Ammon's horn (tissue), 1 donor: ENCODE measurements around the gene CDC25B.

ENCODE experiments used
- DNase-seq: peaks from one replicate; pipeline ENCODE4 v3.0.0-alpha.2; 2016; ENCODE audit warnings: low spot score

CDC25B gene

DNA sequence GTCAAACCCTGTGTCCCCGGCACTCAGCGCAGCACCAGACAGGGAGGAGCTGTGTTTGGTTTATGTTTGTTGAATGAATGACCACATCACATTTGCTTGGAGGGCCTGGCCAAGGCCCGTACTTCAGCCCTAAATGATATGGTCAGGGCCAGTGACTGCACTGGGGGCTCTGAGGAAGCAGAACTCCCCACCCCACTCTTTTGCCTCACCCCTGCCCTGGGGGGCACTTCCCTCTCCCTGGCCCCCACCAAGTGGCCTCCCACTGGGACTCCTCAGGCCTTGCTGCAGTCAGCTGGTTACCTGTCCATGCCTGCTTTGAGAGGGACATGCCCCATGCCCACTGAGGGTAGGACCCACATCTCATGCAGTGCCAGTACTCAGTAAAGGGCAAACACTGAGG, 31.5 kb upstream of the CDC25B start:
- DNase-seq: no peak

DNA sequence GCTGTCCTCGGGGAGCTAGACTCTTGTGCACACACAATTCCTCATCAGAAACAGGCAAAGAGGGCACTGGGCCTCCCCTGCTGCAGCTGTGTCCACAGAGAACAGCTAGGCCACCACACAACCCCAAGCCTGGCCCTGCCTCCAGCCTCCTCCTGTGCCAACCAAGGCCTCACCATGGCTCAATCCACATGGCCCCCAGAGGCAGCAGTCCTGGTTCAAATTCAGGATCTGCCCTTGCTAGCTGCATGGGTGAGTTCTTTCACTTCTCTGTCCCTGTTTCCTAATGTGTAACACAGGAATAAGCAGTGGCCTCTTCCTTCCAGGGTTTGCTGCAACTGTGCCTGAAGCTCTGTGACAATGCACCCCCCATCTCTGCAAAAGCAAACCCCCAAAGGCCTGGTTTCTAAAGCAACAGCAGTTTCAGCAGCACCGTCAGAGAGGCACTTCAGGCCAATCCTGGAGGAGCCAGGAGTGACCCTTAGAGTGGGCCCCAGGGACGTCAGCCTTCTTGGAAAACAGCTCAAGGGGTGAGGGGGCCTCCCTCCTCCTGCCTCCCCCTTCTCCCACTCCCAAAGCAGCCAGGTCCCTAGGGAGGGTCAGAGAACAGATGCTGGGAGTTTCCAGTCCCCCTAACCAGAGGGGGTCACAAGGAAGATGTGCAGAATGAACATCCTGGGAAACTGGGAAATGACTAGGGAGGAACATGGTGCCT, 30.8 kb upstream of the CDC25B start:
- peak; percentile 40 for DNase-seq

DNA sequence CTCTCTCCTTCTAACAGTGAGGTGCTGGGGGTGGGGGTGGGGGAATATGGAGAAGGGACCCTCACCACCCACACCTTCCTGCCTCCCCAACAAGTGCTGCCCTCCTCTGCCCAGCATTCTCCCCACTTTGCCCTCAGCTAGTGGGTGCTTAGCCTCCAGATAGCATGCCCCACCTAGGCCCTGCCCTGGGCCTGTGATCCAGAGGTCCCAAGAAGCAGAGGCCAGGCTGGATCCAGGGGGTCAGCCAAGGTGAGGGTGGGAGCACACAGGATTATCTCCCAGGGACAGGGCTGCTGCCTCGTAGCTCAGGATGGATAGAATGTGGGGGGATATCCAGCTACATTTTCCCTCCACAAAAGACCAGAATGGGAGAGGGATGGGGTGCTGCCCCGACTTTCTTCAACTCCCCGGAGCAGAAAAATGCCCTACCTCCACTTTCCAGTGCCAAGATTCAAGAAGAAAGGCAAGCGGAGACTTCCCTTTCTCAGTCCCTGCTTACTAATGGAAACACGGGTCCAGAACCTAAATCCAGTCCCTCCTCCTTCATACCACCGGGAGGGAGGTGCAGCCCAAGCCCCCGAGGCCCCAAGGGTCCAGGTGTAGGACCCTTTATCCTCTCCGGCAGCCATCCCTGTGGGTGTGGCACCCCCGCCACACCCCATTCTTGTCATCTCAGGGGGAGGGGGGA, 29.5 kb upstream of the CDC25B start:
- DNase-seq: no peak

DNA sequence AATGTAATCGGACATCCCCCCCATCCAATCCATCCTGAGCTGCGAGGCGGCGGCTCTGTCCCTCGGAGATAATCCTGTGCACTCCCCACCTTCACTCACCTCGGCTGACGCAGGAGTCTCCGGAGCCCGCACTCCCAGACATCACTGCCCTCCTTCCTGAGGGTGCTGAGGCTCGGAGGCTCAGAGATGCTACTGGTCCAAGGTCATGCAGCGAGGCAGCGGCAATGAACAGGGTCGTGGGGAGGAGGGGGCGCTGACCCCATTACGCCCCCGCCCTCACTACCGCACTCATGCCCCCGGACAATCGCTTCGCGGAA, 29.0 kb upstream of the CDC25B start:
- no peak for DNase-seq

DNA sequence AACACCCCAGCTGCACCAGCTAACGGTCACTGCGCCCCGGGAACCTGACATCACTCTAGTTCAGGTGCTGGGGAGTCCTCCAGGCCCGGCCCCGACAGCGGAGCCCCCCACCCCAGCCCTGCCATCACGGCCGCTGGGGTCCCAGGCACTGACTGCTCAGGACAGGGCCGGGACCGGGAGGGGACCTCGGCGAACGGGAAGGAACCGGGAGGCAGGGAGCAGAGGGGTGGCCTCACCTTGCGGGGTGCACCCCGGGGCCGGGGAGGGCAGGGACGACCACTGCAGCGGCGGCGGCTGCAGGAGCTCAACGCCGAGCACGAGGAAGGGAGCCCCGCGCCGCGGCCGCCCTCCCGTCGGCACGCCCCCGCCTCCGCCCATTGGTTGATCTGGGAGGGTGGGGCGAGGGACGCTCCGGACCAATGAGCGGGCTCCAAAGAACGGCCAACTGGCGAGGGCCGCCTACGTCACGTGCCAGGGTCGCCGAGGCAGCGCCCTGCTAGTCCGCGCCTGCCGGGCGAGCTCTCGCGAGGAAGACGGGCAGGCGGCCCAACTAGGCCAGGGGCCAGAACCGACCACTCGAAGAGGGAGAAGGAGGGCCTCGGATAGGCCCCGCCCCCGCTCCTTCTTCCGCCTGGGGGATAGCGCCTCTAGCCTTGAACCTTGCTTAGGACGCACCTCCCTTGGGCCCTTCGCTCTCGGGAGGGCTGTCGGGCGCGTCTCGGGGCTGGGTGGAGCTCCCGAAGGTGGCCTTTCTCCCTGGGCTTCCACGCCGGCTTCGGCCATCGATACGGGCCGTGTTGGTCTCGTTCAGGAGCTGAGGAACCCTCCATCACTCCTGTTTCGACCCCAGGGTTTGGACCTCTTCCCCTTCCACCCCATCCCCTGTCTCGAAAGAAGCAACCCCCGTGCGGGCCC, 28.4 kb upstream of the CDC25B start, which contains the start of gene ADISSP:
TSS of gene ADISSP (minus strand) at position 327 of the 915 bp plus-strand sequence. CDS start 7,653 bp downstream, outside the sequence.
- DNase-seq: peak; percentile 99

DNA sequence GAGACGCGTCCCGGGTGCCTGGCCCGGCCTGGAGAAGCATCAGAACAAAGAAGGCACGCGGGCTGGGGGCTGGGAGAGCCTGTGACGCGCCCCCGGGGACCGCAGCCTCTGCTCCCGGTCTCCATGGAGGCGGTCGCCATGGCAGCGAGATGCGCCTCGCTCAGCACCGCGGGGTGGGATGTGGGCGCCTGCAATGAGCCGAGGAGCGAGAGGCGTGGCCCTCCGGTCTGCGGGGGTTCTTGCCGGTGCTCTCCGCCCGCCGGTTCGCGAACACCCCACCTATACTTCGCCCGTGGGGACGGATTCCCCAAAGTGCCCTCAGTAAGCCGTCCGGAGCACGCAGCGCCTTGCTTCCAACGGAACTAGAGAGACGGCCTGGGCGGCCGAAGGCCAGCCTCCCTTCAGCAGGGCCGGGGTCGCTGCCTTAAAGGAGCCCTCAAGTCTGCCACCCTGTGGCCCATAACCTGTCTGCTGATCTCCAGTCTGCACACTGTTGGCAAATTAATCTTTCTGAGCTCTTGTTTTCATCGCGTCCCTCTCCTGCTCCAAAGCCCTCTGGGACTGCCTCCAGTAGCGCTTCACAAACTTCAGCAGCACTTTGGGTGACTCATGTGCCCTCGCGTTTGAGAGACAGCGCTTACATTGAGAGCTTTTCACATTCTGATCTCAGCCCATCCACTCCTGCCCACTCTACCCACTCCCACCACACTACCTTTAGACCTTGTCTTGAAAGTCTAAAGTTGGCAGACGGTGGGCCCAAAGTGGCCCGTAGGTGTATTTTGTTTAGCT, 27.6 kb upstream of the CDC25B start:
- DNase-seq: peak; percentile 87

DNA sequence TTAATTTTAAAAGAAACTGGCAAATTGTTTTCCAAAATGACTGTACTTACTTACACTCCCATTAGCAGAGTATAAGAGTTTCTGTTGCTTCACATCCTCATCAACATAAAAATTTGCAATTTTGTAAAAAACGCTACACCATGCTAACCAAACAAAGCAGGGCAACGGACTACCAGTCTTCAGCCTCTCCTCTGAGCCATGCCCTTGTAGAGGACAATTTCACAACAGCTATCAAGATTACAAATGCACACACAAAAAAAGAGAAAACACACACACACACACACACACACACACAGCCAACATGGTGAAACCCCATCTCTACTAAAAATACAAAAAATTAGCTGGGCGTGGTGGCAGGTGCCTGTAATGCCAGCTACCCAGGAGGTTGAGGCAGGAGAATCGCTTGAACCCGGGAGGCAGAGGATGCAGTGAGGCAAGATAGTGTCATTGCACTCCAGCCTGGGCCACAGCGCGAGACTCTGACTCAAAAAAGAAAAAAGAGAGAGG, 24.5 kb upstream of the CDC25B start:
- DNase-seq: no peak

DNA sequence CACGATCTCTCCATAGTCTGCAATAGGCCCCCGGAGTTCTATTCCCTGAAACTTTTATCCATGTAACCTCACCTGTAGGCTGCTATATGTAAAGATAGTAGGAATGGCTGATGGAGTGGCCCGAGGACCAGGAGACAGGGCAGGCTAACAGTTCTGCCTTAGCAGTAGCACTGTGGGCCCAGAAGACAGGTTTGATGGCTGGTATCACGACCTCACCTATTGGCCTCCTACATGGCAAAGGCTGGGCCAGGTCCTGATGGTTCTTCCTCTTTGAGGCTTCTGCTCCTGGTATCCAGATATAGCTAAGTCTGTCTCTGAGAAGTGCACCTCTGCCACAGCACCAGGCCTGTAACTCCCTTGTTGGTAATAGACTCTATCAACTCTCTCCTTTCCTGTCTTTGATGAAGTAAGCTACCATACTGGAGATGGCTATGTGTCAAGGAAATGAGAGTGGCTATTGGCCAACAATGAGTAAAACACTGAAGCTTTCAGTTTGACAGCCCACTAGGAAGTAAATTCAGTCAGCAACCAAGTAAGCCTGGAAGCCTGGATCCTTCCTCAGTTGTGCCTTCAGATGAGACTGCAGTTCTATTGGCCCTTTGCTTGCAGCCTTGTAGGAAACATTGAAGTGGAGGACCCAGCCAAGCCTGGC, 20.5 kb upstream of the CDC25B start:
- DNase-seq: no peak

DNA sequence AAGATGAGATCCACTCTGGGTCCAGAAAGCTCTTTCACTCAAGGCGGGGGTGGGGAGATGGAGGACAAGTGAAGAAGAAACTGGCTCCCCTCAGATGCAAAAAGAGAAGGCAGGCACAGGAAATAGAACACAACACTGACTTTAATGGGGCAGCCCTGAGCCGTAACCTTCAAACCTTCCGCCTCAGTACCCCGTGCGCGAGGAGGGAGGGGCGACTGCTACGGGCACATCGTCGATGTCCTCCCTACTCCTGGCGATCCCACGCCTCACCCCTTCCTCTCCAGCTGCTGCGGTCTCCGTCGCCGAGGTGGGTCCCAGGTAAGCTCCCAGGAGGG, 18.8 kb upstream of the CDC25B start:
- no peak for DNase-seq

DNA sequence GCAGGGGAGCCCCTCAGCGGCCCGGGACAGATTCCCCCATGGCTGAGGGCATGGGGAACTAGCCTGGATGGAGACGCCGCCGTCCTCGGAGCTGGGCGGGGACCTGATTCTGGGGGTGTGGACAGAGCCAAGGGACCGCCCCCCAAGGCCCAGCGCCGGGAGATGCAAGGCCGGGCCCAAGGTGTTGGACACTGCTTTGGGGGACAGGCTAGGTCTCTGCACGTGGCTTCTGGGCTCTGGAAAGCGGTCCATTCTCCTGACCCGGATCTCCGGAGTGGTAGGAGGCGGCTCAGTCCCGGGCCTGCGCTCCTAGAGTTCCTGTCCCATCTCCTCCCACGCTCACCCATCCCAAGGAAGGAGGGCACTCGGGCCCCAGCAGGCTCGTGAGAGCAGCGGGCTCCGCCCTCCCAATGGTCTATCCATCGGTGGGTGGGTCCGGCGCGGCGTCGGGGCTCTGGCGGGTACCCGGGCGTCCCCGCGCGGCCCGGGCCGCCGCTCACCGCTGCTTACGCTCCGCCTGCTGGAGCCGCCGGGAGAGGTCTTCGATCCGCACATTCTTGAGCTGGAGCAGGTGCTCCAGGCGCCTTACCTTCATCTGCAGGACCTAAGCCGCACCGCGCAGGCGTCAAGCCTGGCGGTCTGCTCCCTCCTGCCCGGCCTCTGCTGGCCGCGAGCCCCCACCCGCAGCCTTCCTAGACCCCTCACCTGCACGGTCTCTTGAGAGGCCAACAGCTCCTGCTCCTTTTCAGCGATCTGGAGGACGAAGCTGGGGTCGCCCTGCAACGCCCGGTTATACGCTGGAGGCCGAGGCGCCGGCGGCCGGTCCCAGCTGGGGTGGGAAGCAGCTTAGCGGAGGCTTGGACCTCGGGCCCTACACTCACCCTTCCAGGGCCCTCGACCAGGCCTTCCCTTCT, 18.1 kb upstream of the CDC25B start:
- peak; percentile 60 for DNase-seq

DNA sequence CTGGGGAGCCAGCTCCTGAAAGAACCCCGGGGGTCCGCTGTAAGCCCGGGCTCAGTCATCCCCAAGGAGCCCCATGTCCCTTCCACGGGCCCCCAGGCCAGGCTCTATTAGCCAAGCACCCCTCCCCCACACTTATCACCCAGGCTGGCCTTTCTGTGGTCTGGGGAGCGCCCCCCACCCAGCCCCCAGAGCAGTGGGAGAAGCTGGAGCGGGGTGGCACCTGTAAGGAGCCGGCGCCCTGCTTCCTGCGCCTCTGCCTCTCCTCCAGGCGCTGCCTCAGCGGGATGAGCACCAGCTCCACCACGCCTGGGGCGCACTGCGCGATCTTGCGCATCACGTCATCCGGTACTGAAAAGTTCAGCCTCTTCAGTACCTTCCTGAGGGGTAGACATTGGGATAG, 17.1 kb upstream of the CDC25B start:
- DNase-seq: no peak

DNA sequence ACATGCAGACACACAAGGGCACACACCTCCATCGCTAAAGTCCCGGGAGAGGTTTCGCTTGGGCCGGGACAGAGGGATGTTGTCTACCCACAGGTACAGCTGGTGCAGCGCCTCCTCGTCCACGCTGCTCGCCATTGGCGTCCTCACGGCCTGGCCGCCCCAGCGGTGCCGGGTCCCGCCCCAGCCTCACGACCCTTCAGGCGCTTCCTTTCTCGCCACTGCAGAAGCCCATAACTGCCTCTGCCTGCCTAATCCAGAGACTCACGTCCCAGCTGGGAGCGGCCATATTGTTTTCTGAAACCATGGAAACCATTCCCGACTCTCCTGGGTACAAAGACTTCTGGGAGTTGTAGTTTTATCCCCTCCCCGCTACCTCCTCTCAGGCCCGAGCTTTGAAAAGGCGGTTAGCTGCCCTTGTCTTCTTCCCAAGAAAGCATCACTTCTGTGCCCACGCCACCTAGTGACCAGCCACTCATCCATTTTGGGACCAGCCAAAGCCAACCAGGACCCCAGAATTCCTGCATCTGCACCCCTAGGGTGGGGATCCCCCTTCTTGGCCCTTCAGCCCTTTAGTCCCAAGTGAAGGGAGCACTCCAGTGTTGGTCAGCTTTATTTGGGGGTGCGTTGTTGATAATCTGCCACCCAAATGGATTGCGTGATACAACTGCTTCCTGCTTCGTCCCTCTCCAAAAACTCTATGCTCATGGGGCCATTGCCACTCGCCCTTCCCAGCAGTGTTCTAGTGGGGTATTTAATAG, 14.8 kb upstream of the CDC25B start, which contains the start of gene SPEF1:
TSS of gene SPEF1 (minus strand) at position 296 of the 758 bp plus-strand sequence. CDS start at position 135, 161 bp downstream.
- peak; percentile 94 for DNase-seq

DNA sequence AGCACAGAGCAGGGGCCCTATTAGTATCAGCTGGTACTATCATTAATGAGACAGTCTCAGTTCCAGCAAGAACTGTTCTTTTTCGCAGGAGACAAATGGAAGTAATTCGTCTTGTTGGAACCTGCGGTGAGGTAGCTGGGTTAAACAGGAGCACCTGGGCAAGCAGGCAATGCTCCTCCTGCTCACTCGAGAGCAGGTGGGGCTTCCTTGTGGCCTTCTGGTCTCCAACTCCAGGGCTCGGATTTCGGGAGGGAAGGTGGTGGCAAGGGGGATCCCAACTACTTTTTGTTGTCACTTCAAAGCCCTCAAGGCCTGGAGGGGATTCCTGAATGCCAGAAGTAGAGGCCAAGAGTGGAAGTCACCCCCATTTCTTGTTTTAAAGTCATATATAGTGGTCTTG, 13.5 kb upstream of the CDC25B start:
- no peak for DNase-seq

DNA sequence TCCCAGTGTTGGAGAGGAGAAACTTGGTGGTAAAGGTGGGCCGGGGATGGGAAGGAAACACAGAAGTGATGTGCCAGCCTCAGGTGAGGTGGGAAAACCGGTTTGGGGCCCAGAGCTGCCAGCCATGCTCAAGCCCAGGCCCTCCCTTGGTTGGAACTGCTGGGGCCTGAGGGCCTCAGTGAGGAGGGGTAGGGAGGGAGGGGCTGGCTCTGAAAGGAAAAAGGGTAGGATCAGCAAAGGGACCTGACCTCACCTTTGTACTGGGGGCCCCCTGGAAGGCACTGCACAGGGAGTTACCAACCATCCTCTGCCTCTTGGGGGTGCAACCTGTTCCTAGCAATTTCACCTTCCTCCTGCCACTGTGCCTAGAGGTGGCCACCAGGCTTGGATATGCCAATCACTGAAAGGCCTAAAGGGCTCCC, 13.0 kb upstream of the CDC25B start:
- no peak for DNase-seq

DNA sequence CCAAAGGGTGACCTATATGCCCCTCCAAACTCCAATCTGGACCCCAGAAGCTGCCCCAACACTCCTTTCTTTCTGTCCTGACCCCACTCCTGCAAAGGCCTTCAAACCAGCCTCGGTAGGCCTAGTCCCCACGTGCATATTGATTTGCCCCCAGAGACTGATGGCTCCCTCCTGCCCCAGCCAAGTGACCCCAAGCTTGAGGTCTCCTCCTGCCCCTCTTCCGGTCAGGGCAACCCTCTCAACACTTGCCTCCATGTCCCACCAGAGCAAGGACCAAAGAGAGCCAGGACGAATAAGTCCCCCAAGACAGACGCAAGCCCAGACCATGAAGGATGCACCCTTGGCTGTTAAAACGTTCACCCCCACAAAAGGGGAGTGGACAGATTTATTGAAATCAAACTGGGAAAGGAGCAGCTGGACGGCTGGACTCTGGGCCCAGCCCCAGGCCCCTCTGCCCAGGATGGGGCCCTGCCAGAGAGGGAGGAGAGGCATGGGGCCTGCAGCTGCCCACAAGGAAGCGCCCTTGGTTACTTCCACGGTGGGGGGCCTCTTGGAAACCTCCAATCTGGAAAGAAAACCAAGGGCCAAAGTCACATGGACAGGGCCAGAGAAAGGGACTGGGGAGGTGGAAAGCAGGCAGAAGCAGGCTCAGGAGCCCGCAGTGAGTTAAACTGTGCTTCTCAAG, 12.5 kb upstream of the CDC25B start:
- no peak for DNase-seq

DNA sequence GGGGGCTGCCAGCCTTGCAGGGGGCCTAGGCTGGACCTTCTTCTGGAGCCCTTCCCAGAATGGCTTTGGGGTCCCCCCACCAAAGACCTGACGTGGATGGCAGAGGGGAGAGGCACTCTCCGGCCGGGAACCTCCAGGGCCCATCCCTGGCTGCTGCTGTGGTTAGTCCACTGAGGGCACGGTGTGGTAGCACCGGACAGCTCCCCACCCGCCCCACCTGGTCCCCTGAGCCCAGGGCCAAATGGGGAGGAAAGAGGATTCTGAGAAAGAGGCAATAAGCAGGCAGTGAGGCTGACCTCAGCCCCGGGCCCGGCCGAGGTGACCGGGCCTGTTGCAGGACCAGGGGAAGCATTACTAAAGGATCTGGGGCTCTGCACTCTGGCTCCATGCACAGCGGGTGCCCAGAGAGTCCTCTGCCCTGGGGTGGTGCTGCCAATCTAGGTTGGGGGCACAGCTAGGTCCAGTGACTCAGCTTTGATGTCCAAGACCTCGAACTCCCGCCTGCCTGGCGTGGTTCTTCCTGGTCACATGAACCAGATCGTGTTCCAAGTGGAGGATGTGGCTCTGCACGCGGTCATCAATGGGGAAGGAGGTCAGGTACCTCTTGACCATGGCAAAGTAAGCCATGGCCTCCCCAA, 11.8 kb upstream of the CDC25B start:
- DNase-seq: no peak

DNA sequence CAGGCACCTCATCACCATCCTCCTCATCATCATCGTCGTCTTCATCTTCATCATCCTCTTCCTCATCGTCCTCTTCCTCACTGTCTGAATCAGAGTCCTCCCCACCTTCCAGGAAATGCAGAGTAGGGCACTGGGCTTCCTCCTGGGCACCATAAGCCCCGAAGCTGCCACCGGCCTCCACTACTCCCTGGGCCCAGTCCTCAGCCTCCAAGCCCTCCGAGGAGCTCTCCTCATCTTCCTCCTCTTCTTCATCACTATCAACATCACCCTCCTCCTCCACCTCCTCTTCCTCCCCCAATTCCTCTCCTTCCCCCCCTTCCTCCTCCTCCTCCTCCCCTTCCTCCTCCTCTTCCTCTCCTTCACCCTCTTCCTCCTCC, 11.3 kb upstream of the CDC25B start:
- no peak for DNase-seq
